Body of pancreas (tissue), 4 donors: ENCODE data around the gene HIC2. TPM values are rescaled to one million over a fixed set of nuclear protein-coding genes. Genes with fewer than 3 reads are reported as not detected.
"Not testable (repeated sequence)": the region's sequence is repeated elsewhere in the genome, so short reads cannot be mapped to it uniquely, and the experiment has no call there.

Experiments
- ATAC-seq: fragments of 150-250 bp; one replicate; pipeline ENCODE4 v1.9.1; 2016
- DNase-seq, 4 donors: peaks; one replicate each; pipeline ENCODE4 v3.0.0-alpha.2; 2019
- H3K27ac ChIP-seq, 4 donors: fragments of 200-600 bp; sonication (generic); 1 replicate in 3 of 4; 2 replicates in 1 of 4; pipeline versions ENCODE4 v1.5.1 to v1.6.1; 2016 to 2019; ENCODE audit warnings: mild to moderate bottlenecking in 1 of 4, mixed read lengths in 1 of 4, moderate library complexity in 1 of 4
- H3K27me3 ChIP-seq, 2 donors: fragments of 200-600 bp; sonication (generic); one replicate each; pipeline ENCODE4 v1.6.0; 2016; ENCODE audit warnings: mild to moderate bottlenecking in 1 of 2
- H3K36me3 ChIP-seq, 2 donors: fragments of 200-600 bp; sonication (generic); replicated peaks in 1 of 2; 2 replicates each; pipeline ENCODE4 v1.5.1; 2016; ENCODE audit warnings: low read depth in 2 of 2; ENCODE audit not compliant: insufficient read depth in 1 of 2
- H3K4me1 ChIP-seq: fragments of 200-600 bp; sonication (generic); one replicate; pipeline ENCODE4 v1.6.0; 2016
- H3K4me3 ChIP-seq, 2 donors: fragments of 200-600 bp; sonication (generic); 1 replicate in 1 of 2; 2 replicates in 1 of 2; pipeline ENCODE4 v1.5.1; 2016 to 2019
- H3K9me3 ChIP-seq, 3 donors: fragments of 200-600 bp; sonication (generic); 1 replicate in 2 of 3; 2 replicates in 1 of 3; pipeline ENCODE4 v1.5.1; 2016
- POLR2A ChIP-seq, 3 donors: fragments of 450-650 bp; IDR thresholded peaks; one replicate each; pipeline ENCODE4 v1.6.1; 2016; ENCODE audit warnings: antibody characterized with exemption in 3 of 3, mild to moderate bottlenecking in 2 of 3
- WGBS, 2 donors: methylation state at CpG; one replicate each; pipeline ENCODE4 v1.1.5; 2017; 5-methylcytosine and 5-hydroxymethylcytosine counted together
- intact Hi-C: fragments of 100-400 bp; cut with DNase I; formaldehyde crosslinking; loops from one replicate; pipeline ENCODE4 v1.15.1; 2023
- total RNA-seq, 2 donors: library from RNA; depleted of rRNA; stranded (reverse); fragments of >200 nt; gene quantifications; one replicate each; pipeline ENCODE4 v1.1.0, GENCODE V29; 2016
- TF ChIP-seq, protein P1 (sequence below), 7 experiments: fragments of 450-650 bp in 4 of 7; fragments of 200-600 bp in 3 of 7; sonication (generic) in 3 of 7; IDR thresholded peaks; one replicate each; pipeline ENCODE4 v1.5.1; 2016 to 2019; ENCODE audit warnings: antibody characterized with exemption in 7 of 7

HIC2 gene
- total RNA-seq, 2 donors from 2014 or later = 2.9 to 4.0 TPM

DNA sequence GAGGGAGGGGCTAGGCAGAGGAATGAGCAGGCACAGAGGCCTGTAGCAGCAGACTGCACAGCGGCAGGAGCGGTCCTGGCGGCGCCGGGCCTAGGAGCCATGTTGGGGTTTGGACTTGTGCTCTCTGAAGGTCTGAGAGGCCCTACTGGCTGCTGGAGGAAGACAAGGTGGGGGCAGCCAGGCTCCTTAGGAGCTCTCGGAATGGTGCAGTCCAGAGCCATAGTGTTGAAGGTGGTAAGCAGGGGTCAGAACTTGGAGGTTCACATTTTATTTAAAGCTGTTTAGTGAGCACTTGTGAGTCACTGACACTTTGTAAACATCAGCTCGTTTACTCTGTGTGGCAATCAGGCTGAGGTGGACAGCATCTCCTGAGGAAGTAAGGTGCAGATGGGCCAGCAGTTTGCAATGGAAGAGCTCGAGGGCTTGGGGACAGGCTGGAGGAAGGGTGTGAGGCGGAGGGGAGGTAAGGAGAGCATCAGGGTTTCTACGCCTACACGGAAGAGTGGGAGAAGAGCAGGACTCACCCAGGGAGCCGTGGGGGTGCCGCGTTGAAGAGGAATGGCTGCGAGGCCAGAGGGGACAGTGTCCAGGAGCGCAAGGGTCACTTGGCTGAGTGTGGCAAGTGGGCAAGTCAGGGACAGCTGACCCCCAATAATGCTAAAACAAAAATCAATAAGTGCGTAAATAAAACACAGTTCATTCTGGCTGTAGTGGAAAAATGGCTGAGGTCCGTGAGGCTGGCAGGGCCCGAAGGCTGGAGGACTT is 40.0 kb downstream of the HIC2 start:
- DNase-seq (peak in 1 of 4 donors; percentile 49), ATAC-seq (peak; percentile 43)
- Histone ChIP-seq H3K4me1 (peaks cover 13% of the 10 kb centered on the region), H3K27me3 (no peaks in the 10 kb centered on the region), H3K27ac (no peak overlapping the region), H3K36me3 (no peaks in the 10 kb centered on the region), H3K4me3 (no peak overlapping the region), H3K9me3 (no peaks in the 10 kb centered on the region)
- WGBS, 2 donors = 81 to 83% methylated on average over 18 to 19 of the region's 19 CpGs
- intact Hi-C loops = no loop called here
- TF ChIP-seq POLR2A (IDR thresholded peaks at IDR 0.05) = no peak
- TF ChIP-seq, protein P1, sequence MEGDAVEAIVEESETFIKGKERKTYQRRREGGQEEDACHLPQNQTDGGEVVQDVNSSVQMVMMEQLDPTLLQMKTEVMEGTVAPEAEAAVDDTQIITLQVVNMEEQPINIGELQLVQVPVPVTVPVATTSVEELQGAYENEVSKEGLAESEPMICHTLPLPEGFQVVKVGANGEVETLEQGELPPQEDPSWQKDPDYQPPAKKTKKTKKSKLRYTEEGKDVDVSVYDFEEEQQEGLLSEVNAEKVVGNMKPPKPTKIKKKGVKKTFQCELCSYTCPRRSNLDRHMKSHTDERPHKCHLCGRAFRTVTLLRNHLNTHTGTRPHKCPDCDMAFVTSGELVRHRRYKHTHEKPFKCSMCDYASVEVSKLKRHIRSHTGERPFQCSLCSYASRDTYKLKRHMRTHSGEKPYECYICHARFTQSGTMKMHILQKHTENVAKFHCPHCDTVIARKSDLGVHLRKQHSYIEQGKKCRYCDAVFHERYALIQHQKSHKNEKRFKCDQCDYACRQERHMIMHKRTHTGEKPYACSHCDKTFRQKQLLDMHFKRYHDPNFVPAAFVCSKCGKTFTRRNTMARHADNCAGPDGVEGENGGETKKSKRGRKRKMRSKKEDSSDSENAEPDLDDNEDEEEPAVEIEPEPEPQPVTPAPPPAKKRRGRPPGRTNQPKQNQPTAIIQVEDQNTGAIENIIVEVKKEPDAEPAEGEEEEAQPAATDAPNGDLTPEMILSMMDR (IDR thresholded peaks at IDR 0.05) = no peak

DNA sequence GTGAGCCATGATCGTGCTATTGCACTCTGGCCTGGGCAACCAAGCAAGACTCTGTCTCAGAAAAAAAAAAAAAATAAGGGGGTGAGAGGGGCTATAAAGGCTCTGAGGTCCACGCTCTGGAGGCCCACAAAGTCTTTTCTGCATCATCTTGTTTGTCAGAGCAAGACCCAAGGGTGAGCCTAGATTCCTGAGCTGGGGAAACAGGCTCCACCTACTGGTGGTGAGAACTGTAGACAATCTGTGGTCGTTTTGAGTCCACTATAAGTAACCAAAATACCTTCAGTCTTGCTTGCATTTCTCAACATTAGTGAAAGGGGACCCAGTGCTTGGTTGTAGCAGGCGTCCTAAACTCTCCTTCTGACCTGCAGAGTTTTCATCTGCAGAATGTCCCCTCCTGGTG is 45.5 kb downstream of the HIC2 start:
- no CpG with 5 or more reads among the region's 4 CpGs for WGBS, 2 donors
- H3K36me3 ChIP-seq, DNase-seq, H3K27me3 ChIP-seq, H3K4me3 ChIP-seq, ATAC-seq, H3K27ac ChIP-seq, H3K4me1 ChIP-seq, intact Hi-C loops, H3K9me3 ChIP-seq: not testable (repeated sequence)

DNA sequence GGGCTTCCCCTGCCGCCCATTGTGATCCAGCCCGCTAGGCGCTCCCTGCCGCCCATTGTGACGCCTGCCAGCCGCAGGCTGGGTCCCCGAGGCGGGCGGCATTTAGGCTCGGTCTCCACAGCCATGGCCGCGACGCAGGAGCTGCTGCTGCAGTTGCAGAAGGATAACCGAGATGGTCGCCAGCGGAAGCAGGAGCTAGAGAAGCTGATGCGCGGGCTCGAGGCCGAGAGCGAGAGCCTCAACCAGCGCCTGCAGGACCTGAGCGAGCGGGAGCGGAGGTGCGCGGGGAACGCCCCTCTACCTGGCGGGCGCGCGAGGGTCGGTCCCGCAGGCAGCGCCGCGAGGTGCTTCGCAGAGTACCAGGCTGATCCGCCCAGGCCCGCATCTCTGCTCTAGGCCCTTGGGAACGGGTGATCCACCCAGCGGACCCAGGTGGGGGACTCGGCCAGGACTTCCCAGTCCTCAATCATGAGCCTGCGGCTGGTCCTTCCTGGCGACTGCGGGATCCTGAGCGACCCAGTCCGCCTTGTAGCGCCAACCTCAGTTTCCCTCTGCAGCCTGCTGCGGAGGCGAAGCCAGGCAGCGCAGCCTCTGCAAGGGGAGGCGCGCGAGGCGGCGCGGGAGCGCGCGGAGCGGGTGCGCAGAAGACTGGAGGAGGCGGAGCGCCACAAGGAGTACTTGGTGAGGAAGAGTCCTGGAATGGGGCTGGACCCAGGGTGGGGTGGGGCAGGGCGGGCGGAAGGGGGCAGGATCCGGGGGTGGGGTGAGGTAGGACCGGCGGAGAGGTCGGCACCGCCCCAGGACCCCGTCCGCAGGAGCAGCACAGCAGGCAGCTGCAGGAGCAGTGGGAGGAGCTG is 50.4 kb downstream of the HIC2 start, which contains the start of gene TMEM191C:
Gene TMEM191C, plus strand, starts transcription at position 51 of the 857 bp plus-strand sequence. Its CDS starts 73 bp downstream, at position 124.
- DNase-seq, H3K4me3 ChIP-seq, H3K9me3 ChIP-seq, intact Hi-C loops, H3K27me3 ChIP-seq, ATAC-seq, H3K36me3 ChIP-seq, H3K4me1 ChIP-seq: not testable (repeated sequence)
- whole genome bisulfite sequencing, 2 donors = no CpG with 5 or more reads among the region's 74 CpGs
- H3K27ac ChIP-seq = peak within 1 kb of the TSS in 1 of 4 donors; percentile 79

DNA sequence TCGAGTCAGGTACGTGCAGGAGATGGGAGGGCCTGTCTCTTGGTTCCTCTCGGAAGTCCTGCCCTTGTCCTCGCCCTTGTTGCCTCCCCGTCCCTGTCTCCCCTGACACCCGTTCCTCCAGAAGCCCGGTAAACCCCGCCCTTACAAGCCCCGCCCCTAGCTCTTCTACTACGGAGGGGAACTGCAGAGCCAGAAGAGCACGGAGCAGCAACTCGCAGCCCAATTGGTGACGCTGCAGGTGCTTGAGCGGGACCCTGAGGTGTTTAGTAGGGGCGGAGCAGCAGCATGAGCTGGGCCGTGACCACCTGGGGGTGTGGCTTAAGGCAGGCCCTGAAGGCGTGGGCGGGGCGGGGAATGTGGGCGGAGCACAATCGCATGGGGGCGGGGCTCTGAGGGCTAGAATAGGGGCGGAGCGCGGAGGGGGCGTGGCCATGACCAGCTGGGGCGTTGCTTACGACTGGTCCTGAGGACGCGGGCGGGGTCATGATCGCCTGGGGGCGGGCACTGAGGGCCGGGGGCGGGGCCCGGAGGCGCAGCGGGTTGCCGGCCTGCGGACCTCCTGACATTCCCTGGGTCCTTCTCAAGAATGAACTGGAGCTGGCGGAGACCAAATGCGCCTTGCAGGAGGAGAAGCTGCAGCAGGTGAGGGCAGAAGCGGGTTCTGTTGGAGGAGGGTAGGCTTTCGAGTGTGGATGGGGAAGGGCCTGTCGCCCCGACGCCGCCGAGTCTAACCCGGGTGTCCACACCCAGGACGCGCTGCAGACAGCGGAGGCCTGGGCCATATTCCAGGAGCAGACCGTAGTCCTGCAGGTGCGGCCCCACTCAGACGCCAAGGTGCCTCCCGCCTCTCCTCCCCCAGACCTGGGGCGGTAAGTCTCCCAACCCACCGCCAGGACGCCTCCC is 51.3 kb downstream of the HIC2 start:
- 0% methylated on average over 11 of the region's 60 CpGs; no CpG with 5 or more reads in 1 of the 2 donors for WGBS, 2 donors
- H3K9me3 ChIP-seq, H3K36me3 ChIP-seq, intact Hi-C loops, H3K4me1 ChIP-seq, H3K4me3 ChIP-seq, H3K27me3 ChIP-seq: not testable (repeated sequence)
- DNase-seq = peak; percentile 91 to 96 (median 91)
- H3K27ac ChIP-seq = peak overlapping the region in 1 of 4 donors; percentile 79
- ATAC-seq = peak; percentile 92

DNA sequence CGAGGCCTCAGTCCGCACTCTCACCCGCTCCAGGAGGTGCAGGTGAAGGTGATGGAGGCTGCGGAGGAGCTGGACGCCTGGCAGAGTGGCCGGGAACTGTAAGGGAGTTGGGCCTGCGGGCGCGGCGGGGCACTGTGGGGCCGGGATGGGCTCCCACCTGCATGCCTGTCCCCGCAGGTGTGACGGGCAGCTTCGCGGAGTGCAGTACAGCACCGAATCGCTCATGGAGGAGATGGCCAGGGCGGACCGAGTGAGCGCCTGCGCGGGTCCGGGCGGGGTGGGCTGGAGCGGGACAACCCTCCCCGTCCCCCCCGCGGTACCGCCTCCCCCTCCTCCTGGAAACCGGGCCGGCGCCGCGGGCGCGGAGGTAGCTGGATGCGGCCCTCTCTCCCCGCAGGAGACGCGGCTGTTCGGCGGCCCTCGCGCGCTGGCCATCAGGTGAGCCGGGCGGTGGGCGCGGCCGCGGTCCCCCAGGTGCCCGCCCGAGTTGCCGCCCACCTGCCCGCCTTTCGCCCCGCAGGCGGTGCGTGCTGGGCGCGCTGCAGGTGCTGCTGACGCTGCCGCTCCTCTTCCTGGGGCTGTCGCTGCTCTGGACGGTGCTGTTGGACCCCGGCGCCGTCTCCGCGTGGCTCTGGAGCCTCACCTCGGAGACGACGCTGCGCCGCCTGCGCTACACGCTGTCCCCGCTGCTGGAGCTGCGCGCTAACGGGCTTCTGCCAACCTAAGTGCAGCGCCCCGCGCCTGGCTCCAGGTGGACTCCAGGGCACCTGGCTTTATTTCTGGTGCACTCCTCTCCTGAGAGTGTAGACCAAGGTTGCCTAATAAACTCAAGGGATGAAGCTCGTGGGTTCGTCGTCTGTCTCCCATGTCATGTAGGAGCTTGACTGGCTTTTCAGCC is 52.2 kb downstream of the HIC2 start:
- ATAC-seq, H3K4me3 ChIP-seq, H3K4me1 ChIP-seq, H3K36me3 ChIP-seq, intact Hi-C loops, H3K27me3 ChIP-seq, H3K9me3 ChIP-seq, H3K27ac ChIP-seq: not testable (repeated sequence)
- peak in 2 of 4 donors; percentile 28 to 52 for DNase-seq
- WGBS, 2 donors = 15% methylated on average over 21 of the region's 87 CpGs; no CpG with 5 or more reads in 1 of the 2 donors

DNA sequence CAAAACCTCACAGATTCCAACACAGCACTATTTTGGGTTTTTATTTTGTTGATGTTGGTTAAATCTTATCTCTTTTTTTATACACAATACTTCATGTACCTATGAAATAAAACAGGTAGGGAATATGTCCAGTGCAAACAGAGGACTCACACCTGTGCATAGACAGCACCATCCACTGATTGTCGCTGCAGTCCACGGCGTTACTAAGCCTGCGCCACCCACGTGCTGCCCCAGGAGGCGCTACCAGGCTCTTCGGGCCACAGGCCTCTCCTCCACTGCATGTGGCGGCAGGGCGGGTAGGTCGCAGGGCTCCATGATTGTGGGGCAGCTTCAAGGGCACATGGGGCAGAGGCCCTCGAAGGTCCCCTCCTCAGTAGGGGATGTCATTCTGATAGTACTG is 55.8 kb downstream of the HIC2 start:
- H3K4me3 ChIP-seq, H3K4me1 ChIP-seq, H3K27ac ChIP-seq, H3K9me3 ChIP-seq, H3K36me3 ChIP-seq, DNase-seq, intact Hi-C loops, ATAC-seq, H3K27me3 ChIP-seq: not testable (repeated sequence)
- no CpG with 5 or more reads among the region's 11 CpGs for WGBS, 2 donors

DNA sequence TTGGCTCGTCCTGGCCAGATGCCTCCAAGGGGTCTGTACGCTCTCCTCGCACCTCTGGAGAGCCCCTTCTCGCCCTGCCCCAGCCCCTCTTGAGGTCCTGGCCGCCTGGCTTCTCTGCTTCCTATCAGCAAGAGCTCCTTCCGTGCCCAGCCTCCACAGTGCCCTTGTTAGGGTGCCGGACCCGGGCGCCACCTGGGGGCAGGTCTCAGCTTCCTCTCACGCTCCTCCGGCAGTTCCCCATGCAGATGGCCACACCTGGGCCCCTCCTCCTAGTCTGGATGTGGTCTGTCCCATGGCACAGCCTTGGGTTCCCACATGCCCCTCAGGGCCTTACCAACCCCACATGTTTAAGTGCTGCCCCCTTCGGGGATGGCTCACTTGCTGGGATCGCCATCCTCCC is 56.5 kb downstream of the HIC2 start:
- ATAC-seq, H3K27me3 ChIP-seq, intact Hi-C loops, H3K36me3 ChIP-seq, H3K9me3 ChIP-seq, H3K4me3 ChIP-seq, DNase-seq, H3K4me1 ChIP-seq, H3K27ac ChIP-seq: not testable (repeated sequence)
- no CpG with 5 or more reads among the region's 13 CpGs for WGBS, 2 donors

DNA sequence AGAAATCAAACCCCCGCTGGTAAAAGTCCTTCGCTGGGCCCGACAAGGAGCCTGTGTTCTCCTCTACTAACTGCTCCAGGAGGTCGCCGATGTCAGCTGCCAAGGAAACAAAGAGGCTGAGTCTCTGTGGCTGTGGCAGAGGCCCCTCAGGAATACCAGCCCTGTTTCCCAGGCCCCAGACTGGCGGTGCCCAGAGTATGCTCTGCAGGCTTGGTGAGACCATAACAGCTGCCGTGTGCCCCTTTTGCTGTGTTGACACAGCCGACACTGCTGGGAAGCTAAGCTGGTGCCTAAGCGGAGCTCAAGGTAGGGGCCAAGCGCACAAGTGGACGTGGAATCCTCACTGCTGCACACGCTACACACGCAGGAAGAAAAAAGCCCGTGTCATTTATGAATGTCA is 66.9 kb downstream of the HIC2 start:
- WGBS, 2 donors = 84 to 90% methylated on average over 2 to 7 of the region's 14 CpGs
- H3K36me3 ChIP-seq, DNase-seq, H3K27me3 ChIP-seq, ATAC-seq, H3K27ac ChIP-seq, H3K9me3 ChIP-seq, H3K4me1 ChIP-seq, intact Hi-C loops, H3K4me3 ChIP-seq: not testable (repeated sequence)

DNA sequence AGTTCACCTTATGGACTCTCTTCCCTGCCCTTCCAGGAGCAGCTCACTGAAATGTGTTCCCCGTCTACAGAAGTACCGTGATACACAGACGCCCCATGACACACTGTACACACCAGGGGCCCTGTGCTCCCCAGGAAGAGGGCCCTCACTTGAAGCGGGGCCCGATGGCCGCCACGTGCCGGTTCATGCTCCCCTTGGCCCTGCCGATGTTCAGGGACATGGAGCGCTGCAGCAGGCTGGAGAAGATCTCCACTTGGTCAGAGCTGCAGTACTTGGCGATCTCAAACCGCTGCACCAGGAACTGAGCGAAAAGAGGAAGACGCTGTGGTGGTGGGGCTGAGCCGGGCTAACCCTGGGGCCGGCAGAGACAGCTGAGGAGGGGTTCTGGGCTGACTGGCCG is 70.6 kb downstream of the HIC2 start:
- H3K27me3 ChIP-seq, H3K4me1 ChIP-seq, intact Hi-C loops, ATAC-seq, H3K9me3 ChIP-seq, H3K27ac ChIP-seq, DNase-seq, H3K4me3 ChIP-seq, H3K36me3 ChIP-seq: not testable (repeated sequence)
- no CpG with 5 or more reads among the region's 17 CpGs for WGBS, 2 donors
